ENCODE measurements around the gene OGFOD3. TPM values are rescaled to one million over a fixed set of nuclear protein-coding genes. Genes with fewer than 3 reads are reported as not detected.
"Not testable (repeated sequence)": the region's sequence is repeated elsewhere in the genome, so short reads cannot be mapped to it uniquely, and the experiment has no call there.

OGFOD3 gene
- total and polyA plus RNA-seq, 2 donors, result 11.2 to 14.1 TPM

DNA sequence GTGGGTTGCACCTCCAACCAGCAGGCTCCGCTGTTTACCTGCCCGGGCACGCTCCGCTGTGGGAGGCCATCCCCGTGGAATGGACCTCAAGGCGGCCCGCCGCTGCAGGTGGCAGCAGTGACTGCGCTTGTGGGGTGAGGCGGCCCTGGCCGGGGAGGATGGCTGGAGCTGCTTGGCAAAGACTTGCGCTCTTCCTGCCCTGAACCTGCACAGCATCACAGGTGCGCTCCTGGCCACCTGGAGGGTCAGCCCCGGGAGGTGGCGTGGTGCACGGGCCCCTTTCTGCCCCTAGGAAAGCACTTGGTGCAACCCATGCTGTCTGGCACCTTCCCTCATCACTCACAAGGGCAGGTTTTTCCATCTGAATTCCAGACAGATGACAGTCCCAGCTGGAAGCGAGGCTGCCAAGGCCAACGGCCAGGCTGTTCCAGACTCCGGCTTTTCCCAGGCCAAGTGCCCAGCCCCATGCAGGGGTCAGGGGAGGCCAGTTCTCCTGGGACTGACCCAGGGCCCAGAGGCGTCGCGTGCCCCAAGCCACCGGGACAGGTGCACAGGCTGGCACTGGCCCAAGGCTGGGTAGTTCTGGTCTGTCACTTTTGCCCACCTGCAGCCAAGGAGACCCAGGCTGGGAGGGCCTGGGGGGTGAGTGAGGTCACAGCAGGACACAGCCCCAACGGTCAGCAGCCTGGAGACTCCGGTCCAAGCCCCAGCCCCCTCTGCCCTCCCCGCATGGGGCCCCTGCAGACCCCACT is 33.5 kb downstream of the OGFOD3 start:
- no peaks in the 10 kb centered on the region for H3K36me3 ChIP-seq (ENCODE audit: control insufficient read depth in 2 of 2, insufficient read depth in 2 of 2, low read length in 1 of 2)
- H3K9me3 ChIP-seq (ENCODE audit: control insufficient read depth in 2 of 2, insufficient read depth in 1 of 2, low read length in 1 of 2), result peaks cover 1 to 4% of the 10 kb centered on the region in 2 donors
- peak in 1 of 9 donors; percentile 21 for DNase-seq (ENCODE audit: low read depth in 6 of 9, low spot score in 9 of 9)
- peaks cover 7 to 52% of the 10 kb centered on the region in 2 donors for H3K27me3 ChIP-seq (ENCODE audit: control insufficient read depth in 2 of 2, insufficient read depth in 1 of 2, low read length in 1 of 2)
- 68% methylated on average over 26 of the region's 26 CpGs for WGBS
- H3K27ac ChIP-seq (ENCODE audit: low read depth in 1 of 2, low read length in 1 of 2), result no peak overlapping the region
- peaks cover 0 to 10% of the 10 kb centered on the region in 2 donors for H3K4me1 ChIP-seq (ENCODE audit: control insufficient read depth in 2 of 2, insufficient read depth in 2 of 2, low read length in 2 of 2)
- no peak overlapping the region for H3K4me3 ChIP-seq (ENCODE audit: low read length in 2 of 2)

GRCh38 chr17:82384051-82384729 is 34.2 kb downstream of the OGFOD3 start:
- Histone ChIP-seq H3K4me3 (ENCODE audit: low read length in 2 of 2) (no peak overlapping the region), H3K27ac (ENCODE audit: low read depth in 1 of 2, low read length in 1 of 2) (no peak overlapping the region), H3K27me3 (ENCODE audit: control insufficient read depth in 2 of 2, insufficient read depth in 1 of 2, low read length in 1 of 2) (peaks cover 7 to 58% of the 10 kb centered on the region in 2 donors), H3K36me3 (ENCODE audit: control insufficient read depth in 2 of 2, insufficient read depth in 2 of 2, low read length in 1 of 2) (no peaks in the 10 kb centered on the region), H3K9me3 (ENCODE audit: control insufficient read depth in 2 of 2, insufficient read depth in 1 of 2, low read length in 1 of 2) (peaks cover 1 to 4% of the 10 kb centered on the region in 2 donors), H3K4me1 (ENCODE audit: control insufficient read depth in 2 of 2, insufficient read depth in 2 of 2, low read length in 2 of 2) (peaks cover 0 to 10% of the 10 kb centered on the region in 2 donors)
- WGBS, result 78% methylated on average over 22 of the region's 22 CpGs
- DNase-seq (ENCODE audit: low read depth in 6 of 9, low spot score in 9 of 9), result no peak

DNA sequence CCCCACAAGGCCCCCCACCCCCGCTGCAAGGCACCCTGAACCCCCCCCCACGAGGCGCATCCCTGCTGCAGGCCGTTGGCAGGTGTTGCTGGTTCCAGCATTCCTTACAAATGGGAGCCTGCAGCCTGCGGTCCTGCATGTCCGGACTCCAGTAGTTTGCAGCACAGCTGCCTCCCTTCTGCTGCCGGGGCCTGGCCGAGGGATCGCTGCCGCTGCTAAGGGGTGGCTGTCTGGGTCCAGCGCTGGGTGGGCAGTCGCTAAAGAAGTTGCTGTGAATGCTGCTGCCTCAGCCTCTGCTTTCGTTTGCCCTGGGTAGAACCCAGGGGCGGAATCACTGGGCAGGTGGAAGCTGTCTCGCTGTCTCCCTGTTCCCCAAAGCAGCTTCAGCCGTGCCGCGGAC is 35.0 kb downstream of the OGFOD3 start:
- peaks cover 7 to 64% of the 10 kb centered on the region in 2 donors for H3K27me3 ChIP-seq (ENCODE audit: control insufficient read depth in 2 of 2, insufficient read depth in 1 of 2, low read length in 1 of 2)
- H3K36me3 ChIP-seq (ENCODE audit: control insufficient read depth in 2 of 2, insufficient read depth in 2 of 2, low read length in 1 of 2), result no peaks in the 10 kb centered on the region
- no peak for DNase-seq (ENCODE audit: low read depth in 6 of 9, low spot score in 9 of 9)
- WGBS, result 78% methylated on average over 18 of the region's 18 CpGs
- no peak overlapping the region for H3K4me3 ChIP-seq (ENCODE audit: low read length in 2 of 2)
- no peak overlapping the region for H3K27ac ChIP-seq (ENCODE audit: low read depth in 1 of 2, low read length in 1 of 2)
- H3K4me1 ChIP-seq (ENCODE audit: control insufficient read depth in 2 of 2, insufficient read depth in 2 of 2, low read length in 2 of 2), result peaks cover 0 to 10% of the 10 kb centered on the region in 2 donors
- H3K9me3 ChIP-seq (ENCODE audit: control insufficient read depth in 2 of 2, insufficient read depth in 1 of 2, low read length in 1 of 2), result peaks cover 1 to 4% of the 10 kb centered on the region in 2 donors

DNA sequence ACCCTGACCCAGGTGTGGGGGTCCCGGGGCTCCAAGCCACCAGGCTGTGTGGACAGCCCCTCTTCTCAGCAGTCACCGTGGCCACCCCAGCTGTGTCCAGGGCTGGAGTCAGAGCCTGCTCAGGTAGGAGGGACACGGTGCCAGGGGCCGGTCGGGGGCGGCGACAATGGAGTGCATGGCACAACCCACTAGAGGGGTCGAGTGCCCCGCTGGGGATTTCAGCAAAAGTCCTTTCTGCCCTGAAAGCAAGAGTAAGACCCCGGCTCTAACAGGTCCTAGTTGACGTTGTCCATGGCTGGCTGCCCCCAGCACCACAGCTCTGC is 35.5 kb downstream of the OGFOD3 start:
- Histone ChIP-seq H3K36me3 (ENCODE audit: control insufficient read depth in 2 of 2, insufficient read depth in 2 of 2, low read length in 1 of 2) (no peaks in the 10 kb centered on the region), H3K27ac (ENCODE audit: low read depth in 1 of 2, low read length in 1 of 2) (no peak overlapping the region), H3K27me3 (ENCODE audit: control insufficient read depth in 2 of 2, insufficient read depth in 1 of 2, low read length in 1 of 2) (peaks cover 7 to 64% of the 10 kb centered on the region in 2 donors), H3K4me3 (ENCODE audit: low read length in 2 of 2) (no peak overlapping the region), H3K9me3 (ENCODE audit: control insufficient read depth in 2 of 2, insufficient read depth in 1 of 2, low read length in 1 of 2) (peaks cover 1 to 4% of the 10 kb centered on the region in 2 donors), H3K4me1 (ENCODE audit: control insufficient read depth in 2 of 2, insufficient read depth in 2 of 2, low read length in 2 of 2) (peaks cover 0 to 10% of the 10 kb centered on the region in 2 donors)
- no peak for DNase-seq (ENCODE audit: low read depth in 6 of 9, low spot score in 9 of 9)
- 84% methylated on average over 11 of the region's 11 CpGs for WGBS

GRCh38 chr17:82382220-82382932 is 36.0 kb downstream of the OGFOD3 start:
- WGBS, result 87% methylated on average over 21 of the region's 21 CpGs
- not testable (repeated sequence) for DNase-seq (ENCODE audit: low read depth in 6 of 9, low spot score in 9 of 9); H3K36me3 ChIP-seq (ENCODE audit: control insufficient read depth in 2 of 2, insufficient read depth in 2 of 2, low read length in 1 of 2); H3K4me3 ChIP-seq (ENCODE audit: low read length in 2 of 2); H3K27ac ChIP-seq (ENCODE audit: low read depth in 1 of 2, low read length in 1 of 2); H3K9me3 ChIP-seq (ENCODE audit: control insufficient read depth in 2 of 2, insufficient read depth in 1 of 2, low read length in 1 of 2)
- peaks cover 5 to 63% of the 10 kb centered on the region in 2 donors for H3K27me3 ChIP-seq (ENCODE audit: control insufficient read depth in 2 of 2, insufficient read depth in 1 of 2, low read length in 1 of 2)
- peaks cover 0 to 10% of the 10 kb centered on the region in 2 donors for H3K4me1 ChIP-seq (ENCODE audit: control insufficient read depth in 2 of 2, insufficient read depth in 2 of 2, low read length in 2 of 2)

DNA sequence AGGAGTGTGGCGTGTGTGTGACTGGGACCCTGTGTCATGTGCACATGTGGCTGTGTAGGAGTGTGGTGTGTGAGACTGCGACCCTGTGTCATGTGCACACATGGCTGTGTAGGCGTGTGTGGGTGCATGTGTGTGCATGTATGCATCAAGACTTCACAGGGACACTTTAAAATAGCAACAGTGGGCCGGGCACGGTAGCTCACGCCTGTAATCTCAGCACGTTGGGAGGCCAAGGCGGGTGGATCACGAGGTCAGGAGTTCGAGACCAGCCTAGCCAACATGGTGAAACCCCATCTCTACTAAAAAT is 36.7 kb downstream of the OGFOD3 start:
- WGBS, result 87% methylated on average over 10 of the region's 10 CpGs
- not testable (repeated sequence) for H3K27ac ChIP-seq (ENCODE audit: low read depth in 1 of 2, low read length in 1 of 2); H3K4me3 ChIP-seq (ENCODE audit: low read length in 2 of 2); H3K9me3 ChIP-seq (ENCODE audit: control insufficient read depth in 2 of 2, insufficient read depth in 1 of 2, low read length in 1 of 2); H3K4me1 ChIP-seq (ENCODE audit: control insufficient read depth in 2 of 2, insufficient read depth in 2 of 2, low read length in 2 of 2); H3K36me3 ChIP-seq (ENCODE audit: control insufficient read depth in 2 of 2, insufficient read depth in 2 of 2, low read length in 1 of 2); DNase-seq (ENCODE audit: low read depth in 6 of 9, low spot score in 9 of 9)
- H3K27me3 ChIP-seq (ENCODE audit: control insufficient read depth in 2 of 2, insufficient read depth in 1 of 2, low read length in 1 of 2), result peaks cover 0 to 57% of the 10 kb centered on the region in 2 donors

GRCh38 chr17:82380860-82381702 is 37.3 kb downstream of the OGFOD3 start:
- no peak for DNase-seq (ENCODE audit: low read depth in 6 of 9, low spot score in 9 of 9)
- H3K36me3 ChIP-seq (ENCODE audit: control insufficient read depth in 2 of 2, insufficient read depth in 2 of 2, low read length in 1 of 2), result no peaks in the 10 kb centered on the region
- peaks cover 0 to 7% of the 10 kb centered on the region in 2 donors for H3K4me1 ChIP-seq (ENCODE audit: control insufficient read depth in 2 of 2, insufficient read depth in 2 of 2, low read length in 2 of 2)
- peaks cover 0 to 1% of the 10 kb centered on the region in 2 donors for H3K9me3 ChIP-seq (ENCODE audit: control insufficient read depth in 2 of 2, insufficient read depth in 1 of 2, low read length in 1 of 2)
- no peak overlapping the region for H3K4me3 ChIP-seq (ENCODE audit: low read length in 2 of 2)
- H3K27ac ChIP-seq (ENCODE audit: low read depth in 1 of 2, low read length in 1 of 2), result no peak overlapping the region
- WGBS, result 81% methylated on average over 23 of the region's 23 CpGs
- peaks cover 2 to 57% of the 10 kb centered on the region in 2 donors for H3K27me3 ChIP-seq (ENCODE audit: control insufficient read depth in 2 of 2, insufficient read depth in 1 of 2, low read length in 1 of 2)

DNA sequence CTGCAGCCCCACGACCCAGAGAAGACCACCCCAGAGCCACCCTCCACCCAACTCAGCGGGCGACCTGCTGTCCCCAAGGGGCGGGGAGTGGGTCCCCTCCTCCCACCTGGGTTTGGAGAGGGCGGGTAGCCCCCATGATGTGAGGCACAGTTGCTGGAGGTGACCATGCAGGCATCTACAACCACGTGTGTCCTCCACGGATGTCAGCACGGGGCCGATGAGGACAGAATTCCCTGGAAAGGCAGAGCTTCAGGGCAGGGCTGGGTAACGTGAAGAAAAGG is 39.7 kb downstream of the OGFOD3 start:
- Histone ChIP-seq H3K36me3 (ENCODE audit: control insufficient read depth in 2 of 2, insufficient read depth in 2 of 2, low read length in 1 of 2) (no peaks in the 10 kb centered on the region), H3K4me1 (ENCODE audit: control insufficient read depth in 2 of 2, insufficient read depth in 2 of 2, low read length in 2 of 2) (no peaks in the 10 kb centered on the region), H3K4me3 (ENCODE audit: low read length in 2 of 2) (no peak overlapping the region), H3K9me3 (ENCODE audit: control insufficient read depth in 2 of 2, insufficient read depth in 1 of 2, low read length in 1 of 2) (no peaks in the 10 kb centered on the region), H3K27ac (ENCODE audit: low read depth in 1 of 2, low read length in 1 of 2) (no peak overlapping the region), H3K27me3 (ENCODE audit: control insufficient read depth in 2 of 2, insufficient read depth in 1 of 2, low read length in 1 of 2) (peaks cover 26 to 59% of the 10 kb centered on the region in 2 donors)
- WGBS, result 88% methylated on average over 10 of the region's 10 CpGs
- no peak for DNase-seq (ENCODE audit: low read depth in 6 of 9, low spot score in 9 of 9)

All from thymus (tissue), 11 donors.